Stimulated activated effector memory CD8-positive, alpha-beta T cell treated with anti-CD3 and anti-CD28 coated beads, Interleukin-12 subunit alpha, Interleukin-12 subunit beta, amount 100 ng/mL, for 72 hours (primary cell): ENCODE results near the gene GIPC2.

Experiments used
- ATAC-seq: fragments of 150-1000 bp; cut with Tn5 transposase; 2 replicates; pipeline ENCODE4 v1.10.0; 2021
- DNase-seq, 2 donors: peaks; one replicate each; pipeline ENCODE4 v3.0.0; 2021 to 2022; ENCODE audit warnings: low spot score in 2 of 2
- H3K27ac Mint-ChIP-seq: one replicate; pipeline ENCODE4 v1.8.0; 2022; ENCODE audit warnings: mild to moderate bottlenecking, mixed read lengths
- H3K36me3 Mint-ChIP-seq: one replicate; pipeline ENCODE4 v1.8.0; 2022; ENCODE audit warnings: mild to moderate bottlenecking, mixed read lengths
- H3K4me1 Mint-ChIP-seq: one replicate; pipeline ENCODE4 v1.8.0; 2022; ENCODE audit warnings: mixed read lengths
- H3K4me3 Mint-ChIP-seq: one replicate; pipeline ENCODE4 v1.8.0; 2022; ENCODE audit warnings: mild to moderate bottlenecking, mixed read lengths
- H3K9me3 Mint-ChIP-seq: one replicate; pipeline ENCODE4 v1.8.0; 2022; ENCODE audit warnings: mixed read lengths

The GIPC2 gene

DNA sequence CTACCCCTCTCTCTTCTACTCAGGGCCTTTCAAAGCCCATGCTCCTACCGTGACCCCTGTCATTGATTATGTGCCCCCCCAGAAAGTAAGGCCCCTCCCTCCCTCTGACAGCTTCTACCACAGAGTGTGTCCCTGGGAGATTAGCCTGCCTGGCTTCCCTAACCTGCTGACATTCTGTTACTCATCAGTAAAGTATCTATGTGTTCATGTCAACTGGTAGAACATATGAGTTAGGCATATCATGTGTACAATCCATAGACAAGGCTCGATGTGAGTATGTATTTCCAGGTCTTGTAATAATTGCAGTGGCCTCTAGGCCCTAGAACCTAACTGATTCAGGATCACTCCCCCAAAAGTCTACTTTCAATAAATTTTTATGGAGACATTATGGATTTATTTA, 120.0 kb downstream of the GIPC2 start:
- H3K27ac Mint-ChIP-seq, result no peak overlapping the region
- no peak overlapping the region for H3K4me3 Mint-ChIP-seq
- no peak for ATAC-seq
- H3K36me3 Mint-ChIP-seq, result no peaks in the 10 kb centered on the region
- DNase-seq, result no peak
- no peaks in the 10 kb centered on the region for H3K9me3 Mint-ChIP-seq
- no peaks in the 10 kb centered on the region for H3K4me1 Mint-ChIP-seq

GRCh38 chr1:78168306-78168705, 122.5 kb downstream of the GIPC2 start:
- Mint-ChIP-seq H3K4me1 (no peaks in the 10 kb centered on the region), H3K4me3 (no peak overlapping the region), H3K27ac (no peak overlapping the region), H3K36me3 (no peaks in the 10 kb centered on the region), H3K9me3 (no peaks in the 10 kb centered on the region)
- DNase-seq (no peak), ATAC-seq (peak; percentile 16)

GRCh38 chr1:78170859-78171258, 125.1 kb downstream of the GIPC2 start:
- no peak overlapping the region for H3K4me3 Mint-ChIP-seq
- H3K27ac Mint-ChIP-seq, result no peak overlapping the region
- ATAC-seq, result no peak
- H3K4me1 Mint-ChIP-seq, result no peaks in the 10 kb centered on the region
- DNase-seq, result no peak
- no peaks in the 10 kb centered on the region for H3K9me3 Mint-ChIP-seq
- no peaks in the 10 kb centered on the region for H3K36me3 Mint-ChIP-seq

DNA sequence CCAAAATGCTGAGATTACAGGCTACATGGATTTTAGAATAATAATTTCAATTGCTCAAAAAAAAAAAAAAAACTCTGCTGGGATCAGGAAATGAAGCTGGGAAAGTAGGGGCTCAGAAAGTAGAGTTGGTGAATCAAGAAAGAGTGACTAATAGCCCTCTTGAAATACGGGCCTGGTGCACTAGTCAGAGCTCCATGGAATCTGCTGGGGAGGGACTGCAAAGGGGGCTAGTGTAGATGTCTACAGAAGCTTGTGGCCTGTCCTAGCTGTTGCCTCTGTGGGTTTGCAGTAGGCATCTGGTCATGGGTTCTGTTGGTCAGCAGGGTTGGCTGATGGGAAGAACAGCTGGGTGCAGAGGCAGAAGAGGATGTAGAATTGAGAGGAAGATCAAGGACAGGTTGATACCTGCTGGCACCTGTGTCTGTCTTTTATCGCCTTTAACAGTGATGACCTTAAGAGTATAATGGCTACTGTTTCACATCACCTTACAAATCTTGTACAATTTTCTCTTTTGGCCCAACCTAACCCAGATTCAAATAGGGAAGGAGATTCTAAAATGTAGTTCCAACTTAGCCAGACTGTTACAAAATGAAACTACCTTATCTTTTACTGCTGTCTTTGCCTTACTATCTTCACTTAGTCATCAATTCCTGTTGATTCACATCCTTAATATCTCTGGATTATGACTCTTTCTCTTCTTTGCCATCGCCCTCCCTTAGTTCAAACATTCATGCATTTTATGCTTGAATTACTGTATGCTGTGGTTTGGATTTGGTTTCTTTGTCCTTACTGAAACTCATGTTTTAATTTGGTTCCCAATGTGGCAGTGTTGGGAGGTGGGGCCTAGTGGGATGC, 126.2 kb downstream of the GIPC2 start:
- H3K36me3 Mint-ChIP-seq, result no peaks in the 10 kb centered on the region
- ATAC-seq (no peak), DNase-seq (no peak)
- no peak overlapping the region for H3K4me3 Mint-ChIP-seq
- H3K4me1 Mint-ChIP-seq, result no peaks in the 10 kb centered on the region
- H3K9me3 Mint-ChIP-seq, result no peaks in the 10 kb centered on the region
- H3K27ac Mint-ChIP-seq, result no peak overlapping the region

DNA sequence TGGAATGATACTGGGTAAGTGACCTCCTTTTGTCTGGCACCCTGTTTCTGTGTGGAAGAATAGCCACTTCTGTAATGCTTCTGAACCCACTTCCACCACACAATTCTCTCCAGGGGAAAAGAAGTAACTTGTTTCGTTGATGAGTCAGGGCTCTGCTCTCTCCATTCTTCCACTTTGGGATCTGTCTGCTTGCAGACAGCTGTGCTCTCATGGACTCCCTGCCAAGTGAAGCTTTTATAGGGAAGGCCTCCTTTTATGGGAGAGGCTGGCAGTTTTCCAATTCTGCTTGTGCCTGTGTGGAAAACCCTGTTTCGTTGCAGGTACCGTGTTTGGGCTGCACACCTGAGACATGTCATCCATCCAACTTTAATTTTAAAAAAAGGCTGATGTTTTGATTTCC, 130.7 kb downstream of the GIPC2 start:
- no peak for DNase-seq
- H3K9me3 Mint-ChIP-seq, result no peaks in the 10 kb centered on the region
- H3K4me1 Mint-ChIP-seq, result no peaks in the 10 kb centered on the region
- ATAC-seq, result no peak
- no peaks in the 10 kb centered on the region for H3K36me3 Mint-ChIP-seq
- no peak overlapping the region for H3K27ac Mint-ChIP-seq
- no peak overlapping the region for H3K4me3 Mint-ChIP-seq

GRCh38 chr1:78177708-78178270, 132.0 kb downstream of the GIPC2 start:
- Mint-ChIP-seq H3K36me3 (no peaks in the 10 kb centered on the region), H3K4me1 (no peaks in the 10 kb centered on the region), H3K4me3 (no peak overlapping the region), H3K27ac (no peak overlapping the region), H3K9me3 (no peaks in the 10 kb centered on the region)
- ATAC-seq, result no peak
- no peak for DNase-seq

GRCh38 chr1:78178816-78179215, 133.1 kb downstream of the GIPC2 start:
- ATAC-seq (no peak), DNase-seq (no peak)
- Mint-ChIP-seq H3K36me3 (no peaks in the 10 kb centered on the region), H3K9me3 (no peaks in the 10 kb centered on the region), H3K27ac (no peak overlapping the region), H3K4me1 (no peaks in the 10 kb centered on the region), H3K4me3 (no peak overlapping the region)

- no peak for DNase-seq
- no peaks in the 10 kb centered on the region for H3K9me3 Mint-ChIP-seq
- no peak overlapping the region for H3K27ac Mint-ChIP-seq
- no peaks in the 10 kb centered on the region for H3K4me1 Mint-ChIP-seq
- no peak overlapping the region for H3K4me3 Mint-ChIP-seq
- ATAC-seq, result no peak
- no peaks in the 10 kb centered on the region for H3K36me3 Mint-ChIP-seq
These were observed 138.8 kb downstream of the GIPC2 start for GRCh38 chr1:78184460-78185072.
